ENCODE results near the gene DAB2.

- TF ChIP-seq, protein P1, sequence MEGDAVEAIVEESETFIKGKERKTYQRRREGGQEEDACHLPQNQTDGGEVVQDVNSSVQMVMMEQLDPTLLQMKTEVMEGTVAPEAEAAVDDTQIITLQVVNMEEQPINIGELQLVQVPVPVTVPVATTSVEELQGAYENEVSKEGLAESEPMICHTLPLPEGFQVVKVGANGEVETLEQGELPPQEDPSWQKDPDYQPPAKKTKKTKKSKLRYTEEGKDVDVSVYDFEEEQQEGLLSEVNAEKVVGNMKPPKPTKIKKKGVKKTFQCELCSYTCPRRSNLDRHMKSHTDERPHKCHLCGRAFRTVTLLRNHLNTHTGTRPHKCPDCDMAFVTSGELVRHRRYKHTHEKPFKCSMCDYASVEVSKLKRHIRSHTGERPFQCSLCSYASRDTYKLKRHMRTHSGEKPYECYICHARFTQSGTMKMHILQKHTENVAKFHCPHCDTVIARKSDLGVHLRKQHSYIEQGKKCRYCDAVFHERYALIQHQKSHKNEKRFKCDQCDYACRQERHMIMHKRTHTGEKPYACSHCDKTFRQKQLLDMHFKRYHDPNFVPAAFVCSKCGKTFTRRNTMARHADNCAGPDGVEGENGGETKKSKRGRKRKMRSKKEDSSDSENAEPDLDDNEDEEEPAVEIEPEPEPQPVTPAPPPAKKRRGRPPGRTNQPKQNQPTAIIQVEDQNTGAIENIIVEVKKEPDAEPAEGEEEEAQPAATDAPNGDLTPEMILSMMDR (IDR thresholded peaks at IDR 0.05; ENCODE audit: low read depth, low read length, poor library complexity, severe bottlenecking) = no peak
- TF ChIP-seq EZH2phosphoT487 (IDR thresholded peaks at IDR 0.05; ENCODE audit: borderline replicate concordance, low read length) = no peak
Observed at GRCh38 chr5:39422036-39422606, 2.7 kb downstream of the DAB2 start.
